Panc1 (cell line): ENCODE results near the gene DSCAML1. TPM values are rescaled to one million over a fixed set of nuclear protein-coding genes. Genes with fewer than 3 reads are reported as not detected.
A peak's percentile ranks its signal among the peaks of the same experiment; 100 is the strongest.

Experiments used
- ATAC-seq: fragments of 200-7000 bp; cut with Tn5 transposase; 2 replicates; pipeline ENCODE4 v1.9.1; 2020; ENCODE audit warnings: mild to moderate bottlenecking, moderate library complexity
- BruUV-seq: library from RNA; stranded (reverse); fragments of 400-500 nt; replicated peaks from 2 replicates; lab custom pipeline; 2021; lab: Mats Ljungman, UMichigan
- CTCF ChIA-PET: fragments of 300-600 bp; sonication (Branson Sonifier 250); formaldehyde crosslinking; loops from one replicate; lab custom pipeline; 2022; ENCODE audit warnings: antibody characterized with exemption; lab: Charles Lee
- POLR2A ChIA-PET: fragments of 300-600 bp; sonication (Branson Sonifier 250); formaldehyde crosslinking; loops from one replicate; lab custom pipeline; 2022; ENCODE audit warnings: antibody characterized with exemption; lab: Charles Lee
- DNase-seq: peaks from one replicate; pipeline ENCODE4 v3.0.0-alpha.2; 2010; ENCODE audit warnings: low read depth, low spot score
- H3K27ac ChIP-seq: 2 replicates; pipeline ENCODE4 v1.5.1; 2011; ENCODE audit warnings: mild to moderate bottlenecking, low read length, inconsistent platforms
- H3K27me3 ChIP-seq: fragments of 200-500 bp; sonication (Bioruptor generic); 2 replicates; pipeline ENCODE4 v1.6.0; 2014; ENCODE audit warnings: low read length, inconsistent platforms; ENCODE audit not compliant: control insufficient read depth, insufficient read depth
- H3K36me3 ChIP-seq: fragments of 200-500 bp; sonication (Bioruptor generic); 2 replicates; pipeline ENCODE4 v1.5.1; 2014; ENCODE audit warnings: inconsistent platforms, mild to moderate bottlenecking, low read length, moderate library complexity; ENCODE audit not compliant: control insufficient read depth, insufficient read depth
- H3K4me1 ChIP-seq: 2 replicates; pipeline ENCODE4 v1.5.1; 2011; ENCODE audit warnings: inconsistent platforms, mild to moderate bottlenecking, low read length, moderate library complexity; ENCODE audit not compliant: control insufficient read depth, insufficient read depth
- H3K4me3 ChIP-seq, 2 experiments: 2 replicates each; pipeline ENCODE4 v1.5.1; 2011 to 2012; ENCODE audit warnings: low read depth in 2 of 2, low read length in 2 of 2, mild to moderate bottlenecking in 2 of 2, inconsistent platforms in 1 of 2, moderate library complexity in 1 of 2
- H3K9me3 ChIP-seq: fragments of 200-500 bp; sonication (Bioruptor generic); 2 replicates; pipeline ENCODE4 v1.5.1; 2014; ENCODE audit warnings: low read depth, mild to moderate bottlenecking, inconsistent platforms, low read length, moderate library complexity; ENCODE audit not compliant: control insufficient read depth, insufficient read depth
- POLR2AphosphoS5 ChIP-seq: IDR thresholded peaks from 2 replicates; pipeline ENCODE4 v1.6.1; 2012; ENCODE audit warnings: mild to moderate bottlenecking, low read depth, low read length, moderate library complexity
- SIN3A ChIP-seq: IDR thresholded peaks from 2 replicates; pipeline ENCODE4 v1.6.1; 2012; ENCODE audit warnings: low read depth, mild to moderate bottlenecking, low read length, moderate library complexity, borderline replicate concordance; ENCODE audit not compliant: insufficient read depth
- TCF7L2 ChIP-seq: IDR thresholded peaks from 2 replicates; pipeline ENCODE4 v1.6.1; 2011; ENCODE audit warnings: mild to moderate bottlenecking, low read depth, low read length, inconsistent platforms
- in situ Hi-C: cut with HindIII; loops from 2 replicates; pipeline ENCODE4 v1.10.0; 2016; ENCODE audit warnings: low sequenced_read_pairs, low pct_unique_long_range_greater_than_20kb
- intact Hi-C: fragments of 100-400 bp; cut with micrococcal nuclease; formaldehyde crosslinking; loops from one replicate; pipeline ENCODE4 v1.10.0; 2022; ENCODE audit not compliant: unreplicated experiment
- total RNA-seq: library from RNA; stranded (reverse); gene quantifications from one replicate; pipeline ENCODE4 v1.2.1, GENCODE V29; 2021; ENCODE audit not compliant: unreplicated experiment
- TF ChIP-seq, protein P1 (sequence below): fragments of 450-650 bp; IDR thresholded peaks from 2 replicates; pipeline ENCODE4 v1.5.1; 2017; ENCODE audit warnings: mild to moderate bottlenecking
- TF ChIP-seq, protein P2 (sequence below), 2 experiments: IDR thresholded peaks; 2 replicates each; pipeline ENCODE4 v1.6.1; 2011 to 2012; ENCODE audit warnings: low read depth in 2 of 2, control low read depth in 1 of 2, low read length in 1 of 2, mild to moderate bottlenecking in 1 of 2, moderate library complexity in 1 of 2; ENCODE audit not compliant: insufficient read depth in 1 of 2

Gene DSCAML1
- total RNA-seq, 1 experiment from 2014 or later = 1.6 TPM

DNA sequence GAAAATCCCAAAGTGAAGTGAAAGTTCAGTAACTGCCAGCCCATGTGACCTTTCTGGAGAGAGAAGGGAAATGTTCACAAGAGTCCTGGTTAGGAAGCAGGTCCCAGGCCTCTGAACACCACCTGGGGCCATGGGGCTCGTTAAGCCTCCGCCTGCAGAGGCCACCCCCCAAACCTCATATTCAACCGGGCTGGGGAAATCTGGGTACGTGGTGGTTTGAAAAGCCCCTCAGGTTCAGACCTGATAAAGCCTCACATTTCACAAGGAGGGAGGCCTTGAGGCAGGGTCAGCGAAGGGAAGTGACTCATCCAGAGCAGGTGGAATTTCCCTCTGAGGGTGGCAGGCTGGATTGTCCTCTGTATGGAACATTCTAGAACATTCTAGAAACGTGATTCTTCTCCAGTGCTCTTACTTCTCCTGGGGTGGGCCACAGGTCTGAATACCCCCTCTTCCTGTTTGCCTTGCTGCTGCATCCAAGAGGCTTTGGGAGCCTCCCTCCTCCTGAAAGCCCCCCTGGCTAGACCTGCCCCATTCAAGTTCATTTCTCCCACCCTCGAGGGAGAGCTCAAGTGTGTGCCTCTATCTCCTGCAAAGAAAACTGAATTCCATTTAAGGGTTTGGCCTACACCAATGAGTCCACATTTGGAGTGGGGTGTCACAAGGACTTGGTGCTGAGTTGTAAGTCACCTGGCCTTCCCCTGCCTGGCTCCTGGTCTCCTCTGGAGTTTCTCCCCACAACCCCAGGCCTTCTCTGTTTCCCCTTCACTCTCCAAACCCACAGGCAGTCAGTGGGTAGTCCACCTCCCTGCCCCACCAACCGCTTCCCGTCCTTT lies 21.2 kb upstream of the DSCAML1 start:
- Histone ChIP-seq H3K4me3 (no peak overlapping the region), H3K4me1 (peaks cover 20% of the 10 kb centered on the region), H3K36me3 (no peaks in the 10 kb centered on the region), H3K9me3 (no peaks in the 10 kb centered on the region), H3K27me3 (no peaks in the 10 kb centered on the region; the same call in 1 of the 2 replicates), H3K27ac (no peak overlapping the region)
- TF ChIP-seq SIN3A = no peak
- TF ChIP-seq, protein P1, sequence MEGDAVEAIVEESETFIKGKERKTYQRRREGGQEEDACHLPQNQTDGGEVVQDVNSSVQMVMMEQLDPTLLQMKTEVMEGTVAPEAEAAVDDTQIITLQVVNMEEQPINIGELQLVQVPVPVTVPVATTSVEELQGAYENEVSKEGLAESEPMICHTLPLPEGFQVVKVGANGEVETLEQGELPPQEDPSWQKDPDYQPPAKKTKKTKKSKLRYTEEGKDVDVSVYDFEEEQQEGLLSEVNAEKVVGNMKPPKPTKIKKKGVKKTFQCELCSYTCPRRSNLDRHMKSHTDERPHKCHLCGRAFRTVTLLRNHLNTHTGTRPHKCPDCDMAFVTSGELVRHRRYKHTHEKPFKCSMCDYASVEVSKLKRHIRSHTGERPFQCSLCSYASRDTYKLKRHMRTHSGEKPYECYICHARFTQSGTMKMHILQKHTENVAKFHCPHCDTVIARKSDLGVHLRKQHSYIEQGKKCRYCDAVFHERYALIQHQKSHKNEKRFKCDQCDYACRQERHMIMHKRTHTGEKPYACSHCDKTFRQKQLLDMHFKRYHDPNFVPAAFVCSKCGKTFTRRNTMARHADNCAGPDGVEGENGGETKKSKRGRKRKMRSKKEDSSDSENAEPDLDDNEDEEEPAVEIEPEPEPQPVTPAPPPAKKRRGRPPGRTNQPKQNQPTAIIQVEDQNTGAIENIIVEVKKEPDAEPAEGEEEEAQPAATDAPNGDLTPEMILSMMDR = no peak; the same call in none of the 2 replicates
- TF ChIP-seq, protein P2, sequence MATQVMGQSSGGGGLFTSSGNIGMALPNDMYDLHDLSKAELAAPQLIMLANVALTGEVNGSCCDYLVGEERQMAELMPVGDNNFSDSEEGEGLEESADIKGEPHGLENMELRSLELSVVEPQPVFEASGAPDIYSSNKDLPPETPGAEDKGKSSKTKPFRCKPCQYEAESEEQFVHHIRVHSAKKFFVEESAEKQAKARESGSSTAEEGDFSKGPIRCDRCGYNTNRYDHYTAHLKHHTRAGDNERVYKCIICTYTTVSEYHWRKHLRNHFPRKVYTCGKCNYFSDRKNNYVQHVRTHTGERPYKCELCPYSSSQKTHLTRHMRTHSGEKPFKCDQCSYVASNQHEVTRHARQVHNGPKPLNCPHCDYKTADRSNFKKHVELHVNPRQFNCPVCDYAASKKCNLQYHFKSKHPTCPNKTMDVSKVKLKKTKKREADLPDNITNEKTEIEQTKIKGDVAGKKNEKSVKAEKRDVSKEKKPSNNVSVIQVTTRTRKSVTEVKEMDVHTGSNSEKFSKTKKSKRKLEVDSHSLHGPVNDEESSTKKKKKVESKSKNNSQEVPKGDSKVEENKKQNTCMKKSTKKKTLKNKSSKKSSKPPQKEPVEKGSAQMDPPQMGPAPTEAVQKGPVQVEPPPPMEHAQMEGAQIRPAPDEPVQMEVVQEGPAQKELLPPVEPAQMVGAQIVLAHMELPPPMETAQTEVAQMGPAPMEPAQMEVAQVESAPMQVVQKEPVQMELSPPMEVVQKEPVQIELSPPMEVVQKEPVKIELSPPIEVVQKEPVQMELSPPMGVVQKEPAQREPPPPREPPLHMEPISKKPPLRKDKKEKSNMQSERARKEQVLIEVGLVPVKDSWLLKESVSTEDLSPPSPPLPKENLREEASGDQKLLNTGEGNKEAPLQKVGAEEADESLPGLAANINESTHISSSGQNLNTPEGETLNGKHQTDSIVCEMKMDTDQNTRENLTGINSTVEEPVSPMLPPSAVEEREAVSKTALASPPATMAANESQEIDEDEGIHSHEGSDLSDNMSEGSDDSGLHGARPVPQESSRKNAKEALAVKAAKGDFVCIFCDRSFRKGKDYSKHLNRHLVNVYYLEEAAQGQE (IDR thresholded peaks at IDR 0.05; ENCODE audit: insufficient read depth in 1 of 2, low read depth in 2 of 2, low read length in 1 of 2) = no peak
- TF ChIP-seq TCF7L2 = no peak
- TF ChIP-seq POLR2AphosphoS5 = no peak
- peak; percentile 14 for ATAC-seq
- intact Hi-C loops = loop anchor here (1.0 kb wide), 1 partner anchor 129 kb away; no protein-coding TSS in a partner anchor
- CTCF ChIA-PET = interaction anchor here (0.6 to 3.7 kb wide), 12 partner anchors 10 to 392 kb away, joined by 3 to 25 read pairs (median 6); no protein-coding TSS in a partner anchor
- POLR2A ChIA-PET = no interaction called here
- DNase-seq = no peak
- BruUV-seq = no TSS peak
- in situ Hi-C loops = loop anchor here (25.0 kb wide), 1 partner anchor 381 kb away; no protein-coding TSS in a partner anchor

DNA sequence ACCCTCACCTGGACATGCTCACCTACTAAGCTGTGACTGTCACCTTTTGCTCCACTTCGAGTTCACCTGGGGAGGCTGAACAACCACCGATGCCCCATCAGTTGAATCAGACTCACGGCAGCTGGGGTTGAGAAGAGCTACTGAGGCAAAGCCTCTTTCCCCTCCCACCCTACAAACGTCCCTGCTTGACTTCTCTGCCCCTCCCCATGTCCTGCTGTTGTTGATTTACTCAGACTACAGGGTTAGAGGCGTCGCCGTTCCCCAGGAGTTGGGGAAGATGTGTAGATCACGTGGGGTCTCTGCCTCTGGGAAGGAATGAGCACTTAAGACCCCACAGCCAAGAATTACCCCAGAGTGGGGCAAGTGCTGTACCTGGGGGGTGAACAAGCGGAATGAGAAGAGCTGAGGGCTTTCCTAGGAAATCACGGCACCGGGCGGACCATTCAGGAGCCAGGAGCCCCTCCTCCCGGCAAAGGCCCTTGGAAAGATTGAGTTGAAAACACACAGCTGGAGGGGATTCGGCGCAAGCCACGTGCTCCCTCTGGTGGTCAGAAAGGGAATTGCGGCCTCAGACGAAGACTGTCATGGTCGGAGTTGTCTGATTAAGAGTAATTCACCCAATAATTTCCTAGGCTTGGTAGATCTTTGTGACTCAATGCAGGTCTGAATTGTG lies 20.5 kb upstream of the DSCAML1 start:
- ChIA-PET POLR2A (interaction anchor here (0.5 kb wide), 1 partner anchor 41 kb away, joined by 8 read pairs; no protein-coding TSS in a partner anchor), CTCF (interaction anchor here (0.6 to 3.7 kb wide), 8 partner anchors 9 to 391 kb away, joined by 3 to 25 read pairs (median 8); no protein-coding TSS in a partner anchor)
- Histone ChIP-seq H3K4me3 (no peak overlapping the region), H3K9me3 (no peaks in the 10 kb centered on the region), H3K36me3 (no peaks in the 10 kb centered on the region), H3K4me1 (peaks cover 20% of the 10 kb centered on the region), H3K27me3 (no peaks in the 10 kb centered on the region; the same call in 1 of the 2 replicates), H3K27ac (0 out of 2 replicates have a peak overlapping the region, but pooled peaks have one; percentile 4)
- in situ Hi-C loops = loop anchor here (25.0 kb wide), 1 partner anchor 380 kb away; no protein-coding TSS in a partner anchor
- intact Hi-C loops = loop anchor here (1.0 kb wide), 1 partner anchor 130 kb away; no protein-coding TSS in a partner anchor
- DNase-seq (peak; percentile 69), ATAC-seq (peak; percentile 77)
- TF ChIP-seq SIN3A = no peak
- no peak for TF ChIP-seq POLR2AphosphoS5
- TF ChIP-seq TCF7L2 = no peak
- TF ChIP-seq, protein P2 (IDR thresholded peaks at IDR 0.05; ENCODE audit: insufficient read depth in 1 of 2, low read depth in 2 of 2, low read length in 1 of 2) = no peak
- TF ChIP-seq, protein P1 = peak; percentile 100
- no TSS peak for BruUV-seq
